GM21825 (cell line): ENCODE data around the gene MPZL1.

ENCODE experiments used
- ATAC-seq: cut with Tn5 transposase; IDR thresholded peaks from one replicate; pipeline ENCODE4 v1.9.1; 2021; ENCODE audit warnings: mild to moderate bottlenecking, moderate library complexity; ENCODE audit not compliant: unreplicated experiment

The MPZL1 gene

GRCh38 chr1:167776151-167776550, 54.4 kb downstream of the MPZL1 start:
- ATAC-seq, result no peak

DNA sequence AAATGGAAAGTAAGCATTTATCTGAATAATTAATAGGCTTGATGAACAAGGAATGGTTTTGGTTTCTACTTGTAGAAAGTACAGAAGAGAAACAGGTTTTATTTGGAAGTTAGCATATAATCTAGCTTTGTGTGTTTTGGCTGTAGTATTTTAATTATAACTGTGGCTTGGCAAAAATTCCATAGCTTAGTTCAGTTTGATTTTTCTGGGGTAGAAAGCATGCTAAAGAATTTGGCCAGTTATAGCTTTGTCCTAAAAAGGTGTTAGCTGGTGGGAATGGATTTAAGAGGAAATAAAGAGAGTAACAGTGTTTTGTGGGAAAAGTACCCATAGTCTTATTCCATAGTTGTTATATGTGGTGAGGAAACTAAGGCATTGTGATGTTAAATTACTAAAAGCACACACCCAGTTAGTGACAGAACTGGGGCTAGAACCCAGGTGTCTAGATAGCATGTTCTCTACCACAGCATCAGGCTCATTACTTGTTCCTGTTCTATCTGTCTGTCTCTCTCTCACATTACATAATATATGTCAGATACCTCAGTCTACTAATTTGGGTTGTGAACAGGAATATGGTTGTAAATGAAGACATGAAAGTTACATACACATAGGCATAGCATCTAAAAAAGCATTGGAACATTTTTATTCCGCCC, 55.0 kb downstream of the MPZL1 start:
- no peak for ATAC-seq

GRCh38 chr1:167777269-167777650, 55.5 kb downstream of the MPZL1 start:
- ATAC-seq, result no peak

DNA sequence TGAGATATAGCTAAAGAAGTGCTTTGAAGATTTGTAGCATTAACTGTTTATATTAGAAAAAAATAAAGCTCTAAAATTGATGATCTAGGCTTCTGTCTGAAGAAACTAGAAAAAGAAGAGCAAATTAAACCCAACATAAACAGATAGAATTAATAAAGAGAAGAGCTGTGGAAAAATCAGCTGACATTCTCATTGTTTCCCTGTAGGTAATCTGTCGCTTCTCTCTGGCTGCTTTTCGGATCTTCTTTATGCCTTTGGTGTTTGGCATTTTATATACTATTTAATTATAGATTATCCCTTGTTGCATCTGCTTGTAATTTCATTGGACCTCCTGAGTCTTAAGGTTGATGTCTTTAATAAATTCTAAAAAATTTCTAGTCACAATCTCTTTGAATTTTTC, 59.8 kb downstream of the MPZL1 start:
- no peak for ATAC-seq

DNA sequence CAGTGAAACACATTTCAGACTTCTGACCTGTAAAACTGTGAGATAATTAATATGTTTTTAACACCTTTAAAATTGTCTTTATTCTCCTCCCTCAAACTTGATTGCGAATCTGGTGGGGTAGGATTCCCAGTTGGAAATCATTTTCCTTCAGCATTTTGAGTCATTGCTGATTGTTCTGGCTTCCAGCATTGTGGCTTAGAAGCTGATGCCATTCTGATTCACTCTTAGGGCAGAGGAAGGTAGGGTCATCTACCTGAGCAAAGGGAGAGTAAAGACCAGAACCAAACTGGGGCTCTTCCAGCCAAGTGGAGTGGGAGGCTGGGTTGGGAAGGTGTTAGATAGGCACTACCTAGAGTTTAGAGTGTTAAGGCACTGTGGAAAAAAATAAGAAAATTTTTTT, 61.2 kb downstream of the MPZL1 start:
- no peak for ATAC-seq

DNA sequence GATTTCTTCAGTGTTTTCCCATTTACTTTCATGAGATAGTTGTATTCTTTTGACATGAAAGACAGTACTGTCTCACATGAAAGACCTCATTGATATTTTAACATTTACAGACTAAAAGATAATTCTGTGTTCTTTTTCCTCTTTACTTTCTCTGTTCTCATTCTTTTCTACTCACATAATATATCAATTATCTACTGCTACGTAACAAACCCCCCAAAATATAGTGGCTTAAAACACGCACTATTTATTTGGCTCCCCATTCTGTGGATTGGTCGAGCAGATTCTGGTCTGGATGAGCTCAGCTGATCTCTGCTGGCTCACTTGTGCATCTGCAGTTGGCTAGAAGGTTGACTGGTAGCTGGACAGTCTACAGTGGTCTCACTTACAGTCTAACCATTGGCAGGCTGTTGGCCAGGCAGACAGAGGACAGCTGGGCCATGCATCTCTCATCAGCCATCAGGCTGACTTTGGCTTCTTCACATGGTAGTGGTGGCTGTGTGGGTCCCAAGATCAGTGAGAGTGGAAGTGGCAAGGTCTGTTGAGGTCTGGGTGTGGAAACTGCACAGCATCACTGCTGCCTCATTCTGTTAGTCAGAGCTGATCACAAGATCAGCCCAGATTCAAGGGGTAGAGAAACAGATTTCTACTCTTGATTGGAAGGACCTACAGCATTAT, 63.2 kb downstream of the MPZL1 start:
- ATAC-seq, result no peak

DNA sequence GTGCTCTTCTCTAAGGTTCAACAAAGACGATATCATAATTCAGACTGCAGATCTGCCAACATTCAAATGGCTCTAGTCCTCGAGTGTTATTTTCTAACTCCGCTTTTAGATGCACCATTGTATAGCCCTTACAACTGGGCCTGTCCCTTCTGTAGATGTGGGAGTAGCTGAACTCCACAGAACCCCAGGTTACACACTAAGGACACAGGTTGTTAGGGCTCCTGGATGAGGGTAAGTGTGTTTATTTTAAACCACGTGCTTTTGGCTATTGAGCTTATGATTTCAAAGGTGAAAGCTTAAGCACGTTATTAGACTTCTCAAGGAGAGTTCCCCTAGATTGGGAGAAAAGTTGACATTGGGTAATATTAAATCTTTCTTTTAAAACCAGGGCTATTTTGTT, 64.7 kb downstream of the MPZL1 start:
- ATAC-seq, result no peak

GRCh38 chr1:167789501-167789900, 67.7 kb downstream of the MPZL1 start:
- ATAC-seq, result no peak

DNA sequence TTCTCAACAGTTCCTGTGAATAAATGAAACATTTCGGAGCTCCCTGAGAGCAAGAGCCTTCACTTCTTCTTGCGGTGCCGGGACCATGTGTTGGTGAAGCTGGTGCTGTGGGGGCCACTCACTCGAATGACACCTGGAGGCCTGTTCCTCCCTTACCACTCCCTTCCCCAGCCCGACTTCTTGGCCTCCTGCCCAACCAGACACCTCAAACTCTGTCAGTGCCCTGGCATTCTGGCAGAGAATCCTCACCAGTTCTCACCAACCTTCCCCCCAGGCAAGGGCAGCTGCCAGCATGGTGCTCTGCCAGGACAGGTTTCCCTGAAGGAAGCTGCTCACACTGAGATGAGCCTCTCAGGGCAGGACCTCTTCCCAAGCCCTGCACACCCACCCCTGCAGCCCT, 68.3 kb downstream of the MPZL1 start:
- no peak for ATAC-seq

DNA sequence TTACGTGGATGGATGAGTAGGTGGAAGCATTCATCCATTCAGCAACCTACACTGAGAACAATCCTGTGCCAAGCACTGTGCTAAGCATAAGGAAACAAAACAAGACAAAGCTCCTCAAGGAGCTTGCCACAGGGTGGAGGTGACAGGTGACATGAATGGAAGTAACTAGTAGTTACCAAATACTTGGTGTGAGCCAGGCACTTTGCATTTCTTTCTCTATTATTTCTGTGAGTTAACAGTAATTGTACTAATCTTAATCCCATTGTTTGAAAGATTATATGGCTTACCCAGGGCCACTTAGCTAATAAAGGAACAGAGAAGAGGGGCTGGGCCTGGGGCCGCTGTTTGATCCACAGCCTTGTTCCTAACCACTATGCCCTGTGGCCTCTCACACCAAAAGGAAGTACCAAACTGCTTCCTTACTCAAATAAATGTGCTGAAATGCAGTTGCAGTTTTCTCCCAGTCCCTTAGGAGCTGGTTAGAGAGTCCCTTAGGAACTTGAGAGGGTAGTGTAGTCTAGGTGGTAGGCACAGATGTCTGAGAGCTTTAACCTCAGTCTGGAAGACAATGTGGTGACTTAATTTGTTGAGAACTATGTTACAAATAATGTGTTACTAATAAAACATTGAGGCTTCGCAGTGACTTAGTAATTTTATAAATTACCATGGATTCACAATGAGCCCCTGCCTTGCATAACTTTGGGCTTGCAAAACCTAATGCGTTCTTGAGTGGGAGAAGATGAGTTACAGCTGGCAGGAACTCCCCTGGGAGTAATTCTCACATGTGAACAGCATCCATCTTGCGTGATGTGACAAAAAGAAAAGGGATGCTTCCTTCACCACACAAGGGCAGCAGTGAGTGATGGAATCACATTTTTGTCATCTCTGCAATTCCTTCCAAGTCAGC, 69.8 kb downstream of the MPZL1 start:
- no peak for ATAC-seq

GRCh38 chr1:167792188-167792565, 70.4 kb downstream of the MPZL1 start:
- no peak for ATAC-seq

DNA sequence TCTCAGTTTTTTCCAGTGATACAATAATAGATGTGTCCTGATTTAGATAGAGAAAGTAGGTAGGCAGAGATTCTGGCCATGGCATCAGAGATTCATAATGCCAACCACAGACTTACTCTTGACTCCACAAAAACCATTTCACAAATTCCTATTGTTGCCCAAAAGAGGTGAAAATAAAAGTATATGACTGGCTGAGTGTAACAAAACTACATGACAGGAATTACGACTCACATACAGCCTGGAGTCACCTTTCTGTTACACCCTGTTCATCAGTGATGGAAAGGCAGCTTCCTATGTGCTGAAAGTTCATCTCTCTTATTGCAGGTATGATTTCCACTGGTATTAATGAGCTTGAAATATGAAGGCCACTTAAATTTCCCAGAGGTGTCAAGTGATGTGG, 72.3 kb downstream of the MPZL1 start:
- no peak for ATAC-seq

- ATAC-seq, result no peak
Observed at GRCh38 chr1:167795810-167796740, 74.3 kb downstream of the MPZL1 start.

DNA sequence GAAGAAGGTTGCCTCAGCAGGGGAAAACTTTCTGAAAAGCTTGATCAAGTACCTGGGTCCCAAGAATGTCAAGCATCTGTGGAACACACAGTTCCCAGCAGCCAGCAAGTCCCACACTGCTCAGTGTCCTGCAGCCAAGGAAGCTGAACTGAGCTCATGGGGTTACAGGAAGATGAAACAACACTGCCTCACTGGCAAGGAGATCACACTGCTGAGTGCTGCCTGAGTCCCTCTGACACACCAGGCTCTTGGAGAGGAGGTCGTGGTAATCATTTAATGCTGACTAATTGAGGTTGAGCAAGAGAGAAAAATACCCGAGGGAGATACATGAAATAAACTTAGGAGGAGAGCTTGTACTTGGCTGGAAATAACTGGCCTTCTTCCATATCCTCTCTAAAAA, 75.2 kb downstream of the MPZL1 start:
- no peak for ATAC-seq

GRCh38 chr1:167798952-167799351, 77.2 kb downstream of the MPZL1 start:
- no peak for ATAC-seq

DNA sequence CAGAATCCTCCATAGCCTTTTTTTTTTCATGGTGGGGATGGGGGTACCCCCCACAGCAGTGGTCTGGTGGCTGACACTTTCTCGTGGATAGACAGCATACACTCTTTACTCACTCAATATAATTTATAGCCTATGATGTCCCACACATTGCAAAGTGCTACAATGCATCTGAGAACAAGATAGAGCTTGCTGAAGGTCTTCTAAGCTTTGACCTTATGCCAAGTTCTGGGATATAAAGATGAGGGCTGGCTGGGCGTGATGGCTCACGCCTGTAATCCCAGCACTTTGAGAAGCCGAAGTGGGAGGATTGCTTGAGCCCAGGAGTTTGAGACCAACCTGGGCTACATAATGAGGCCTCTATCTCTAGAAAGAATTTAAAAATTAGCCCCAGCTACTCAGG, 78.0 kb downstream of the MPZL1 start:
- no peak for ATAC-seq

DNA sequence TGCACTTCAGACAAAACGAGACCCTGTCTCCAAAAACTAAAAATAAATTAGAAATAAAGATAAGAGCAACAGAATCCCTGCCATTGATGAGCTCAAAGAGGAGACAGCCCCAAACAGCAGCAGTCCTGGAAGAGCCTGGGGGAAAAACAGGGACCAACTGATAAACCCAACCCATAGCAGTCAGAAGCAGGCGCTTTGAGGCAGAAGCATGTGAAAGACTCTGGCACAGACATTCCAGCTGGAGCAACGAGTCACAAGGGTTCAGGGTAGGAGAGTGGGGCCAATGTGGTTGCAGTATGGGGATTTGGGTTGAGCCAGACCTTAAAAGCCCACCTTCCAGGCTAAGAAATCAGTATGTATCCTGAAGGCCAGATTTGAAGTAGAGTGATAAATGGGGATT, 78.5 kb downstream of the MPZL1 start:
- no peak for ATAC-seq

DNA sequence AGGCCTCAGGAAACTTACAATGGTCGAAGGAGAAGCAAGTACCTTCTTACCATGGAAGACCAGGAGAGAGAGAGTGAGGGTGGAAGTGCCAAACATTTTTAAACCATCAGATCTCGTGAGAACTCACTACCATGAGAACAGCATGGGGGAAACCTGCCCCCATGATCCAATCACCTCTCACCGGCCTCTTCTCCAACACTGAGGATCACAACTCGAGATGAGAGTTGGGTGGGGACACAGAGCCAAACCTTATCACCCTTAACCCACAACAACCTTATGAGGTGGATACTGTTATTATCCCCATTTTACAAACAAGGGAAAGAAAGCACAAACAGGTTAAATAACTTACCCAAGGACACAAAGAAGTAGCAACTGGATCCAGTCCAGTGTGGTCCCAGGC, 80.5 kb downstream of the MPZL1 start:
- no peak for ATAC-seq

DNA sequence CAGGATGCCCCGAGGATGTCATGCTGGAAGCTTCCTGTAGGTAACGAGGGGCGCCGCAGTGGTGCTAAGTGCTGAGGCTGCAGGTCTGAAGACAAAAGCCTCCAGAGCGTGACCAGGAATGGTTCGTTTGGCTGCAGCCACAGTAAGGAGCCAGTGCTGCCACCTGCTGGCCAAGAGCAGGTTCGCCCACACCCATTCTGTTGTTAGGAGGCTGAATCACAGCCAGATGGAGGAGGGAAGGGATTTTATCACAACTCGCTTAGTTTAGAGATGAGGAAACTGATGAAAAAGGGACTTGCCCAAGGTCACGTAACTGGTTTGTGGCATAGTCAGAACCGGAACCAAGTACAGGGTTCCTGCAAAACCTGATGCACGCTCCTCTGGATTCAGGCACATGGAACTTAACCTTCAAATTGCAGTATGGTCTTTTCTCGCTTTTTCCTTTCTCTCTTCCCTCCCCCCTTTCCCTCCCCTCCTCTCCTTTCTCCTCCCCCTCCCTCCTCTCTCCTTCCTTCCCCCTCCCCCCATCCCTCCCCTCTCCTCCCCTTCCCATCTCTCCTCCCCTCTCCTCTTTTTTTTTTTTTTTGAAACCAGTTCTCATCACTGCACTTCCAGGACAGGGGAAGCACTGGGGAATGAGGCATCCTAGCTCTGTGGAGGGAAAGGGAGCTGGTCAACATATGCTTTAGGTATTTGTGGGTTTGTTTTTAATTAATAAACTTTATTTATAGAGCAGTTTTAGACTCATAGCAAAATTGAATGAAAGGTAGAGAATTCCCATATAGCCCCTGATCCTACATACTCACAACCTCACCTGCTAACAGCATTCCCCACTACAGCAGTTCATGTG, 81.8 kb downstream of the MPZL1 start:
- ATAC-seq, result peak; percentile 81

DNA sequence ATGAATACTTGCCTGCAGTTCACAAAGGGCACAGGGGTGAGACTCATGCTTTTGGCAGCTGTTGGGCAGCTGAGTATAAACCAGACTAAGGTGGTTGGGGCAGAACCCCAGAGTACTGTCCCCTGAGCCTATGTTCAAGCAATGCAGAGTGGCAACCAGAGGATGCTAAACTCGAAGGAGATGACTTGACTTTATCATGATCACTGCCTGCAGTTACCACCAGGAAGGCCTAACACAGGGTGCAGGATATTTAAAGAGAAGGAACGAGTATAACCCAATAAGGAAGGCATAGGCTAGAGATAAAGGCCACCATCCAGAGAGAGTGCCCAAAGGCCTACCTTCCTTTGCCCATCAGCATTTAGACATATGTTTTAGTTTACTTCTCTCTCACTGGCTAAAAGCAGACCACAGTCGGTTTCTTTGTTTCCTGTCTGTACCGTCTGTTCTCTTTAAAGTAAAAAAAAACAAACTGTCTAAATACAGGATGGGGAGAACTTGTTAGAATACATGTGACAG, 83.3 kb downstream of the MPZL1 start:
- ATAC-seq, result peak; percentile 43
